Ascending aorta (tissue), 2 donors: ENCODE data around the gene NACC2. TPM values are rescaled to one million over a fixed set of nuclear protein-coding genes. Genes with fewer than 3 reads are reported as not detected.

Experiments
- DNase-seq, 2 donors: peaks; one replicate each; pipeline ENCODE4 v3.0.0-alpha.2; 2019; ENCODE audit warnings: low spot score in 2 of 2
- H3K27ac ChIP-seq, 2 donors: fragments of 200-600 bp; sonication (generic); one replicate each; pipeline ENCODE4 v1.5.1; 2016 to 2017; ENCODE audit warnings: mild to moderate bottlenecking in 1 of 2
- H3K27me3 ChIP-seq: fragments of 200-600 bp; sonication (generic); one replicate; pipeline ENCODE4 v1.5.1; 2017
- H3K36me3 ChIP-seq, 2 donors: fragments of 200-600 bp; sonication (generic); one replicate each; pipeline ENCODE4 v1.5.1; 2016
- H3K4me1 ChIP-seq, 2 donors: fragments of 200-600 bp; sonication (generic); one replicate each; pipeline ENCODE4 v1.5.1; 2016 to 2017; ENCODE audit warnings: mild to moderate bottlenecking in 1 of 2
- H3K4me3 ChIP-seq, 2 donors: fragments of 200-600 bp; sonication (generic); one replicate each; pipeline ENCODE4 v1.5.1; 2016 to 2017; ENCODE audit warnings: mild to moderate bottlenecking in 1 of 2
- H3K9me3 ChIP-seq, 2 donors: fragments of 200-600 bp; sonication (generic); one replicate each; pipeline ENCODE4 v1.5.1; 2016
- CTCF ChIP-seq, 3 experiments: fragments of 200-600 bp in 2 of 3; fragments of 450-650 bp in 1 of 3; sonication (generic) in 2 of 3; IDR thresholded peaks; one replicate each; pipeline ENCODE4 v1.5.1; 2016 to 2019; ENCODE audit warnings: antibody characterized with exemption in 3 of 3, mild to moderate bottlenecking in 1 of 3, moderate library complexity in 1 of 3
- intact Hi-C: fragments of 100-400 bp; cut with DNase I; formaldehyde crosslinking; loops from one replicate; pipeline ENCODE4 v1.15.1; 2023
- total RNA-seq: library from RNA; depleted of rRNA; stranded (reverse); fragments of >200 nt; gene quantifications from one replicate; pipeline ENCODE4 v1.1.0, GENCODE V29; 2016

NACC2 gene
- total RNA-seq, 1 donor from 2014 or later: 72.2 TPM

- Histone ChIP-seq H3K4me1 (peaks cover 14 to 16% of the 10 kb centered on the region in 2 donors), H3K27me3 (no peaks in the 10 kb centered on the region)
Measured at GRCh38 chr9:136115206-136115605, 20.1 kb upstream of the NACC2 start.

GRCh38 chr9:136114610-136115009, 19.5 kb upstream of the NACC2 start:
- H3K36me3 ChIP-seq: peaks cover 19 to 27% of the 10 kb centered on the region in 2 donors
- H3K27me3 ChIP-seq: no peaks in the 10 kb centered on the region
- H3K4me3 ChIP-seq: no peak overlapping the region
- peaks cover 16 to 19% of the 10 kb centered on the region in 2 donors for H3K4me1 ChIP-seq
- no peak for DNase-seq
- no peak for TF ChIP-seq CTCF (IDR thresholded peaks at IDR 0.05)
- H3K9me3 ChIP-seq: no peaks in the 10 kb centered on the region
- intact Hi-C loops: no loop called here
- H3K27ac ChIP-seq: no peak overlapping the region

More at GRCh38 chr9:136115206-136115605, 20.1 kb upstream of the NACC2 start:
- peaks cover 19 to 27% of the 10 kb centered on the region in 2 donors for H3K36me3 ChIP-seq
- no peak overlapping the region for H3K27ac ChIP-seq
- DNase-seq: no peak
- intact Hi-C loops: no loop called here
- no peak for TF ChIP-seq CTCF (IDR thresholded peaks at IDR 0.05)
- no peaks in the 10 kb centered on the region for H3K9me3 ChIP-seq
- H3K4me3 ChIP-seq: no peak overlapping the region

- H3K27ac ChIP-seq: no peak overlapping the region
- no peak for DNase-seq
- no peaks in the 10 kb centered on the region for H3K9me3 ChIP-seq
- no peak for TF ChIP-seq CTCF (IDR thresholded peaks at IDR 0.05)
- H3K36me3 ChIP-seq: peaks cover 19 to 27% of the 10 kb centered on the region in 2 donors
- H3K4me1 ChIP-seq: peaks cover 12 to 21% of the 10 kb centered on the region in 2 donors
- no peak overlapping the region for H3K4me3 ChIP-seq
- intact Hi-C loops: no loop called here
- no peaks in the 10 kb centered on the region for H3K27me3 ChIP-seq
Measured at GRCh38 chr9:136112541-136112940, 17.5 kb upstream of the NACC2 start.

- Histone ChIP-seq H3K27ac (no peak overlapping the region), H3K4me1 (peaks cover 11 to 18% of the 10 kb centered on the region in 2 donors), H3K36me3 (peaks cover 19 to 27% of the 10 kb centered on the region in 2 donors), H3K27me3 (no peaks in the 10 kb centered on the region), H3K9me3 (no peaks in the 10 kb centered on the region), H3K4me3 (no peak overlapping the region)
- intact Hi-C loops: no loop called here
- no peak for TF ChIP-seq CTCF (IDR thresholded peaks at IDR 0.05)
- no peak for DNase-seq
Measured at GRCh38 chr9:136111910-136112309, 16.8 kb upstream of the NACC2 start.

GRCh38 chr9:136111190-136111589, 16.1 kb upstream of the NACC2 start:
- H3K4me1 ChIP-seq: peaks cover 11 to 20% of the 10 kb centered on the region in 2 donors
- intact Hi-C loops: no loop called here
- TF ChIP-seq CTCF (IDR thresholded peaks at IDR 0.05): no peak
- H3K27ac ChIP-seq: no peak overlapping the region
- no peak overlapping the region for H3K4me3 ChIP-seq
- H3K36me3 ChIP-seq: peaks cover 15 to 23% of the 10 kb centered on the region in 2 donors
- no peaks in the 10 kb centered on the region for H3K9me3 ChIP-seq
- H3K27me3 ChIP-seq: no peaks in the 10 kb centered on the region
- no peak for DNase-seq
